ENCODE measurements around the gene PDE6A. TPM values are rescaled to one million over a fixed set of nuclear protein-coding genes. Genes with fewer than 3 reads are reported as not detected.

Gene PDE6A
- total and polyA plus RNA-seq, 9 of the 15 experiments (the other 6 are each of a cell fraction or from before 2014, with no cell fraction given): 0.01 to 0.04 (median 0.01) TPM; not detected in 6

DNA sequence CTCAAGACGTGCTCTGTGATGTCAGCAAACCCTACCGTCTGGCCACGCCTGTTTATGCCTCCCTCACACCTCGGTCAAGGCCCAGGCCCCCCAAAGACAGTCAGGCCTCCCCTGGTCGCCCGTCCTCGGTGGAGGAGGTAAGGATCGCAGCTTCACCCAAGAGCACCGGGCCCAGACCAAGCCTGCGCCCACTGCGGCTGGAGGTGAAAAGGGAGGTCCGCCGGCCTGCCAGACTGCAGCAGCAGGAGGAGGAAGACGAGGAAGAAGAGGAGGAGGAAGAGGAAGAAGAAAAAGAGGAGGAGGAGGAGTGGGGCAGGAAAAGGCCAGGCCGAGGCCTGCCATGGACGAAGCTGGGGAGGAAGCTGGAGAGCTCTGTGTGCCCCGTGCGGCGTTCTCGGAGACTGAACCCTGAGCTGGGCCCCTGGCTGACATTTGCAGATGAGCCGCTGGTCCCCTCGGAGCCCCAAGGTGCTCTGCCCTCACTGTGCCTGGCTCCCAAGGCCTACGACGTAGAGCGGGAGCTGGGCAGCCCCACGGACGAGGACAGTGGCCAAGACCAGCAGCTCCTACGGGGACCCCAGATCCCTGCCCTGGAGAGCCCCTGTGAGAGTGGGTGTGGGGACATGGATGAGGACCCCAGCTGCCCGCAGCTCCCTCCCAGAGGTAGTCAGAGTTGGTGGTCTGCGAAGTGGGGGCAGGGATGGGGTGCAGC lies 111.3 kb downstream of the PDE6A start:
- ChIA-PET POLR2A (interaction anchor here (0.7 to 1.2 kb wide), 2 partner anchors 12 to 28 kb away, joined by 3 read pairs; no protein-coding TSS in a partner anchor), CTCF (ENCODE audit: low intra/inter-chr PET ratio) (interaction anchor here (0.8 to 6.6 kb wide), 8 partner anchors 126 to 385 kb away, joined by 3 to 102 read pairs (median 4); no protein-coding TSS in a partner anchor)
- Histone ChIP-seq H3K79me2 (ENCODE audit: control insufficient read depth, insufficient read depth, low read length) (peaks cover 8% of the 10 kb centered on the region; the same call in 1 of the 3 replicates), H3K27ac (ENCODE audit: extremely low read depth, low read depth, low read length) (no peak overlapping the region), H3K4me3 (no peak overlapping the region), H3K36me3 (ENCODE audit: control insufficient read depth, insufficient read depth, low read length) (peaks cover 89% of the 10 kb centered on the region), H3K9me3 (replicated peaks; ENCODE audit: control insufficient read depth, insufficient read depth, low read depth, low read length) (no peaks in the 10 kb centered on the region), H2AFZ (ENCODE audit: low read depth, low read length) (no peak overlapping the region), H3K9ac (ENCODE audit: insufficient read depth in 1 of 2, low read depth in 2 of 2, low read length in 2 of 2) (no peak overlapping the region), H3K4me1 (replicated peaks in 1 of 2; ENCODE audit: control insufficient read depth in 2 of 2, insufficient read depth in 2 of 2, low read length in 2 of 2) (peaks cover 0 to 2% of the 10 kb centered on the region in 2 experiments; a peak in 1 of 5 replicates), H3K4me2 (ENCODE audit: insufficient read depth, low read length) (no peak overlapping the region), H4K20me1 (replicated peaks; ENCODE audit: control insufficient read depth, insufficient read depth, low read length) (peaks cover 6% of the 10 kb centered on the region; the same call in 1 of the 2 replicates), H3K9me1 (ENCODE audit: control insufficient read depth, insufficient read depth, low read length) (no peaks in the 10 kb centered on the region), H3K27me3 (ENCODE audit: control insufficient read depth in 2 of 2, insufficient read depth in 2 of 2, low read length in 2 of 2) (no peaks in the 10 kb centered on the region)
- DNase-seq (ENCODE audit: extremely low read depth in 1 of 4, low spot score in 3 of 4) (no peak), FAIRE-seq (no peak), ATAC-seq (no peak)
- in situ Hi-C loops (cut with MboI) (no loop called here), intact Hi-C loops (cut with micrococcal nuclease) (loop anchor here (10.0 kb wide), 1 partner anchor 292 kb away; no protein-coding TSS in a partner anchor)
- BruUV-seq (replicated peaks): no TSS peak
- 86% methylated on average over 15 of the region's 30 CpGs for WGBS (ENCODE audit: insufficient coverage, low coverage, missing lambda C conversion rate)
- TF ChIP-seq HNRNPLL (IDR thresholded peaks at IDR 0.05; ENCODE audit: low read depth, low read length, poor library complexity, severe bottlenecking): no peak
- TF ChIP-seq POLR2G (IDR thresholded peaks at IDR 0.05; ENCODE audit: low read depth, low read length): peak; percentile 59
- peak; percentile 70 for TF ChIP-seq RBM22 (IDR thresholded peaks at IDR 0.05; ENCODE audit: low read depth, low read length, poor library complexity, severe bottlenecking)
